ENCODE results near the gene ZNF2. TPM values are rescaled to one million over a fixed set of nuclear protein-coding genes. Genes with fewer than 3 reads are reported as not detected.
"Not testable (repeated sequence)": the region's sequence is repeated elsewhere in the genome, so short reads cannot be mapped to it uniquely, and the experiment has no call there.

The ZNF2 gene
- total RNA-seq, 2 donors from 2014 or later: 2.9 to 4.1 TPM

GRCh38 chr2:95192956-95193355, 27.3 kb downstream of the ZNF2 start:
- TF ChIP-seq, protein P1, sequence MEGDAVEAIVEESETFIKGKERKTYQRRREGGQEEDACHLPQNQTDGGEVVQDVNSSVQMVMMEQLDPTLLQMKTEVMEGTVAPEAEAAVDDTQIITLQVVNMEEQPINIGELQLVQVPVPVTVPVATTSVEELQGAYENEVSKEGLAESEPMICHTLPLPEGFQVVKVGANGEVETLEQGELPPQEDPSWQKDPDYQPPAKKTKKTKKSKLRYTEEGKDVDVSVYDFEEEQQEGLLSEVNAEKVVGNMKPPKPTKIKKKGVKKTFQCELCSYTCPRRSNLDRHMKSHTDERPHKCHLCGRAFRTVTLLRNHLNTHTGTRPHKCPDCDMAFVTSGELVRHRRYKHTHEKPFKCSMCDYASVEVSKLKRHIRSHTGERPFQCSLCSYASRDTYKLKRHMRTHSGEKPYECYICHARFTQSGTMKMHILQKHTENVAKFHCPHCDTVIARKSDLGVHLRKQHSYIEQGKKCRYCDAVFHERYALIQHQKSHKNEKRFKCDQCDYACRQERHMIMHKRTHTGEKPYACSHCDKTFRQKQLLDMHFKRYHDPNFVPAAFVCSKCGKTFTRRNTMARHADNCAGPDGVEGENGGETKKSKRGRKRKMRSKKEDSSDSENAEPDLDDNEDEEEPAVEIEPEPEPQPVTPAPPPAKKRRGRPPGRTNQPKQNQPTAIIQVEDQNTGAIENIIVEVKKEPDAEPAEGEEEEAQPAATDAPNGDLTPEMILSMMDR (conservative IDR thresholded peaks at IDR 0.05): peak; percentile 76
- H3K4me3 Mint-ChIP-seq; H3K4me3 ChIP-seq (ENCODE audit: low read length); H3K9me3 ChIP-seq (ENCODE audit: control insufficient read depth, low read length); H3K9ac ChIP-seq (ENCODE audit: extremely low read depth, low read length, poor library complexity, severe bottlenecking); H3K4me1 Mint-ChIP-seq; H3K36me3 Mint-ChIP-seq (ENCODE audit: low read depth); H3K27ac Mint-ChIP-seq; H3K27ac ChIP-seq (ENCODE audit: low read depth, low read length); H3K4me1 ChIP-seq (ENCODE audit: control insufficient read depth, insufficient read depth, low read length); H3K36me3 ChIP-seq (ENCODE audit: control insufficient read depth, insufficient read depth, low read length); H3K9me3 Mint-ChIP-seq: not testable (repeated sequence)
- peaks cover 25% of the 10 kb centered on the region for H3K27me3 ChIP-seq (ENCODE audit: control insufficient read depth, insufficient read depth, low read length, poor library complexity, severe bottlenecking)
- peak; percentile 80 for DNase-seq
- peaks cover 48% of the 10 kb centered on the region for H3K27me3 Mint-ChIP-seq (ENCODE audit: insufficient read depth)
- 32% methylated on average over 11 of the region's 15 CpGs; no CpG with 5 or more reads in 1 of the 2 experiments for WGBS, 2 experiments (ENCODE audit: insufficient coverage in 1 of 2, insufficient read length in 1 of 2)

DNA sequence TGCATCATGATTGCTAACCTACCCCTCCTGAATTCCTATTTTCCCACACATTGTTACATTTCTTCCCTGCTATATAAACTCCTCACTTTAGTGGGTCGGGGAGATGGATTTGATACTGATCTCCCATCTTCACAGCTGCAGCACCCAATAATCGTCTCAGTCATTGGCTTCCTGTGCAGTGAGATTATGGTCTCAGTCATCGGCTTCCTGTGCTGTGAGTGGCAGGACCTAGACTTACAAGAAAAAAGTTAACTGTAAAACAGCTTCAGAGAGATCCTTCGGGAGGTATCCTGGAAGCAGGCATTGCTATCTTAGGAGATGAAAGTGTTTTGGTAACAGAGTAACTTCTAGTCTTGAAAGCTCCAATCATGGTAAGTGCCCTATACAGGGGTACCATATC, 38.3 kb downstream of the ZNF2 start:
- WGBS, 2 experiments (ENCODE audit: insufficient coverage in 1 of 2, insufficient read length in 1 of 2): 83 to 88% methylated on average over 3 to 4 of the region's 4 CpGs
- Histone ChIP-seq H3K4me1 (ENCODE audit: control insufficient read depth, insufficient read depth, low read length) (no peaks in the 10 kb centered on the region), H3K36me3 (ENCODE audit: control insufficient read depth, insufficient read depth, low read length) (peaks cover 4% of the 10 kb centered on the region), H3K27me3 (ENCODE audit: control insufficient read depth, insufficient read depth, low read length, poor library complexity, severe bottlenecking) (peaks cover under 1% of the 10 kb centered on the region), H3K27ac (ENCODE audit: low read depth, low read length) (no peak overlapping the region), H3K4me3 (ENCODE audit: low read length) (no peak overlapping the region), H3K9ac (ENCODE audit: extremely low read depth, low read length, poor library complexity, severe bottlenecking) (no peak overlapping the region), H3K9me3 (ENCODE audit: control insufficient read depth, low read length) (peaks cover 6% of the 10 kb centered on the region)
- Mint-ChIP-seq H3K36me3 (ENCODE audit: low read depth) (peaks cover 8% of the 10 kb centered on the region), H3K27me3 (ENCODE audit: insufficient read depth) (peaks cover 41% of the 10 kb centered on the region), H3K4me3 (no peak overlapping the region), H3K27ac (no peak overlapping the region), H3K9me3 (peaks cover under 1% of the 10 kb centered on the region), H3K4me1 (peaks cover 9% of the 10 kb centered on the region)
- no peak for DNase-seq
- TF ChIP-seq, protein P1 (conservative IDR thresholded peaks at IDR 0.05): no peak

GRCh38 chr2:95204396-95204795, 38.8 kb downstream of the ZNF2 start:
- Histone ChIP-seq H3K9me3 (ENCODE audit: control insufficient read depth, low read length) (peaks cover 11% of the 10 kb centered on the region), H3K4me1 (ENCODE audit: control insufficient read depth, insufficient read depth, low read length) (no peaks in the 10 kb centered on the region), H3K4me3 (ENCODE audit: low read length) (no peak overlapping the region), H3K27ac (ENCODE audit: low read depth, low read length) (no peak overlapping the region), H3K9ac (ENCODE audit: extremely low read depth, low read length, poor library complexity, severe bottlenecking) (no peak overlapping the region), H3K27me3 (ENCODE audit: control insufficient read depth, insufficient read depth, low read length, poor library complexity, severe bottlenecking) (no peaks in the 10 kb centered on the region), H3K36me3 (ENCODE audit: control insufficient read depth, insufficient read depth, low read length) (peaks cover 8% of the 10 kb centered on the region)
- Mint-ChIP-seq H3K36me3 (ENCODE audit: low read depth) (peaks cover 13% of the 10 kb centered on the region), H3K4me3 (no peak overlapping the region), H3K9me3 (peaks cover 5% of the 10 kb centered on the region), H3K27me3 (ENCODE audit: insufficient read depth) (peaks cover 36% of the 10 kb centered on the region), H3K4me1 (peaks cover 9% of the 10 kb centered on the region), H3K27ac (no peak overlapping the region)
- no peak for DNase-seq
- WGBS, 2 experiments (ENCODE audit: insufficient coverage in 1 of 2, insufficient read length in 1 of 2): 89% methylated on average over 2 of the region's 2 CpGs; no CpG with 5 or more reads in 1 of the 2 experiments
- TF ChIP-seq, protein P1 (conservative IDR thresholded peaks at IDR 0.05): no peak
